HUES64 (cell line): Measurements from ENCODE around the gene IL12B. TPM values are rescaled to one million over a fixed set of nuclear protein-coding genes. Genes with fewer than 3 reads are reported as not detected.
"Not testable (repeated sequence)": the region's sequence is repeated elsewhere in the genome, so short reads cannot be mapped to it uniquely, and the experiment has no call there.

Experiments
- H3K27ac ChIP-seq: 2 replicates; pipeline ENCODE4 v1.7.0; 2013; ENCODE audit warnings: low read depth, low read length, inconsistent platforms
- H3K27me3 ChIP-seq: 2 replicates; pipeline ENCODE4 v1.6.1; 2013; ENCODE audit warnings: mild to moderate bottlenecking, low read length; ENCODE audit not compliant: insufficient read depth
- H3K36me3 ChIP-seq: 2 replicates; pipeline ENCODE4 v1.6.1; 2013; ENCODE audit warnings: mild to moderate bottlenecking, low read length; ENCODE audit not compliant: insufficient read depth
- H3K4me1 ChIP-seq: 2 replicates; pipeline ENCODE4 v1.6.1; 2013; ENCODE audit warnings: mild to moderate bottlenecking, low read length, moderate library complexity; ENCODE audit not compliant: insufficient read depth
- H3K4me3 ChIP-seq: 2 replicates; pipeline ENCODE4 v1.5.1; 2013; ENCODE audit warnings: mild to moderate bottlenecking, low read length, moderate library complexity
- H3K9ac ChIP-seq: 2 replicates; pipeline ENCODE4 v1.6.1; 2013; ENCODE audit warnings: mild to moderate bottlenecking, low read depth, low read length
- H3K9me3 ChIP-seq: 2 replicates; pipeline ENCODE4 v1.6.1; 2013; ENCODE audit warnings: low read depth, low read length; ENCODE audit not compliant: insufficient read depth
- WGBS: fragments of 150-250, 120-280 bp; methylation state at CpG from one replicate; pipeline ENCODE4 v1.1.7; 2013; ENCODE audit warnings: missing lambda C conversion rate; 5-methylcytosine and 5-hydroxymethylcytosine counted together
- polyA plus RNA-seq, 2 experiments: library from polyadenylated mRNA; stranded (reverse); fragments of 50-300 nt; gene quantifications; one replicate each; pipeline ENCODE4 v1.2.3, GENCODE V29; 2013

Gene IL12B
- polyA plus RNA-seq (2013, experiment 1 of 2), result not detected
- not detected for polyA plus RNA-seq (2013, experiment 2 of 2)

GRCh38 chr5:159330131-159330800 lies at the start of gene IL12B:
TSS of gene IL12B (minus strand) at chr5:159330487. CDS start at chr5:159326782, 3,705 bp downstream.
- Histone ChIP-seq H3K36me3 (no peaks in the 10 kb centered on the region), H3K27ac (no peak within 1 kb of the TSS), H3K27me3 (peaks cover 5% of the 10 kb centered on the region; the same call in 1 of the 2 replicates), H3K4me3 (peak within 1 kb of the TSS; percentile 59), H3K9ac (no peak within 1 kb of the TSS), H3K4me1 (no peaks in the 10 kb centered on the region), H3K9me3 (no peaks in the 10 kb centered on the region)
- WGBS, result 79% methylated on average over 4 of the region's 4 CpGs

GRCh38 chr5:159377653-159378052 lies 47.4 kb upstream of the IL12B start:
- H3K9ac ChIP-seq, result no peak overlapping the region
- H3K9me3 ChIP-seq, result peaks cover 19% of the 10 kb centered on the region; the same call in 1 of the 2 replicates
- H3K4me1 ChIP-seq, result no peaks in the 10 kb centered on the region
- H3K27me3 ChIP-seq, result no peaks in the 10 kb centered on the region
- no peak overlapping the region for H3K4me3 ChIP-seq
- H3K27ac ChIP-seq, result no peak overlapping the region
- no peaks in the 10 kb centered on the region for H3K36me3 ChIP-seq

- not testable (repeated sequence) for H3K27me3 ChIP-seq, H3K9me3 ChIP-seq, H3K27ac ChIP-seq, H3K36me3 ChIP-seq, H3K9ac ChIP-seq, H3K4me1 ChIP-seq, H3K4me3 ChIP-seq
- WGBS, result 50% methylated on average over 1 of the region's 1 CpG
Observed at GRCh38 chr5:159367866-159368265, 37.6 kb upstream of the IL12B start.

GRCh38 chr5:159366776-159367175 lies 36.5 kb upstream of the IL12B start:
- H3K4me1 ChIP-seq, H3K36me3 ChIP-seq, H3K4me3 ChIP-seq, H3K9me3 ChIP-seq, H3K9ac ChIP-seq, H3K27ac ChIP-seq, H3K27me3 ChIP-seq: not testable (repeated sequence)
- WGBS, result 97% methylated on average over 4 of the region's 5 CpGs

- H3K27ac ChIP-seq, result no peak overlapping the region
- H3K36me3 ChIP-seq, result no peaks in the 10 kb centered on the region
- H3K27me3 ChIP-seq, result no peaks in the 10 kb centered on the region
- no peak overlapping the region for H3K4me3 ChIP-seq
- H3K9ac ChIP-seq, result no peak overlapping the region
- H3K9me3 ChIP-seq, result no peaks in the 10 kb centered on the region
- H3K4me1 ChIP-seq, result no peaks in the 10 kb centered on the region
Observed at GRCh38 chr5:159362220-159362619, 31.9 kb upstream of the IL12B start.

GRCh38 chr5:159359871-159360270 lies 29.6 kb upstream of the IL12B start:
- H3K4me1 ChIP-seq, H3K4me3 ChIP-seq, H3K27ac ChIP-seq, H3K27me3 ChIP-seq, H3K9ac ChIP-seq, H3K9me3 ChIP-seq, H3K36me3 ChIP-seq: not testable (repeated sequence)
- 90% methylated on average over 6 of the region's 7 CpGs for WGBS

- 100% methylated on average over 2 of the region's 2 CpGs for WGBS
- H3K36me3 ChIP-seq, result no peaks in the 10 kb centered on the region
- H3K4me1 ChIP-seq, result no peaks in the 10 kb centered on the region
- no peak overlapping the region for H3K4me3 ChIP-seq
- H3K27ac ChIP-seq, result no peak overlapping the region
- H3K27me3 ChIP-seq, result no peaks in the 10 kb centered on the region
- no peak overlapping the region for H3K9ac ChIP-seq
- no peaks in the 10 kb centered on the region for H3K9me3 ChIP-seq
Observed at GRCh38 chr5:159359408-159359807, 29.1 kb upstream of the IL12B start.

GRCh38 chr5:159353661-159354252 lies 23.5 kb upstream of the IL12B start:
- Histone ChIP-seq H3K27ac (no peak overlapping the region), H3K36me3 (no peaks in the 10 kb centered on the region), H3K9ac (no peak overlapping the region), H3K4me1 (no peaks in the 10 kb centered on the region), H3K9me3 (no peaks in the 10 kb centered on the region), H3K27me3 (no peaks in the 10 kb centered on the region), H3K4me3 (no peak overlapping the region)
- 89% methylated on average over 3 of the region's 4 CpGs for WGBS

- H3K4me3 ChIP-seq, H3K27ac ChIP-seq, H3K4me1 ChIP-seq, H3K27me3 ChIP-seq, H3K9ac ChIP-seq, H3K9me3 ChIP-seq, H3K36me3 ChIP-seq: not testable (repeated sequence)
Observed at GRCh38 chr5:159350644-159351043, 20.4 kb upstream of the IL12B start.

- not testable (repeated sequence) for H3K27me3 ChIP-seq, H3K4me1 ChIP-seq, H3K9ac ChIP-seq, H3K9me3 ChIP-seq, H3K36me3 ChIP-seq, H3K27ac ChIP-seq, H3K4me3 ChIP-seq
- 63% methylated on average over 2 of the region's 2 CpGs for WGBS
Observed at GRCh38 chr5:159350216-159350615, 19.9 kb upstream of the IL12B start.

GRCh38 chr5:159345861-159346260 lies 15.6 kb upstream of the IL12B start:
- H3K9ac ChIP-seq, result no peak overlapping the region
- peaks cover 5% of the 10 kb centered on the region; the same call in 1 of the 2 replicates for H3K9me3 ChIP-seq
- 82% methylated on average over 4 of the region's 4 CpGs for WGBS
- H3K4me3 ChIP-seq, result no peak overlapping the region
- H3K4me1 ChIP-seq, result no peaks in the 10 kb centered on the region
- H3K27ac ChIP-seq, result no peak overlapping the region
- H3K27me3 ChIP-seq, result no peaks in the 10 kb centered on the region
- no peaks in the 10 kb centered on the region for H3K36me3 ChIP-seq

- H3K27me3 ChIP-seq, result no peaks in the 10 kb centered on the region
- H3K9ac ChIP-seq, result no peak overlapping the region
- peaks cover 5% of the 10 kb centered on the region; the same call in 1 of the 2 replicates for H3K9me3 ChIP-seq
- no peaks in the 10 kb centered on the region for H3K4me1 ChIP-seq
- H3K36me3 ChIP-seq, result no peaks in the 10 kb centered on the region
- H3K4me3 ChIP-seq, result no peak overlapping the region
- H3K27ac ChIP-seq, result no peak overlapping the region
- 0% methylated on average over 1 of the region's 1 CpG for WGBS
Observed at GRCh38 chr5:159345336-159345735, 15.0 kb upstream of the IL12B start.
